8988T (cell line): ENCODE measurements around the gene CLIP4.

ENCODE experiments used
- DNase-seq: peaks from one replicate; pipeline ENCODE4 v3.0.0; 2011

Gene CLIP4

GRCh38 chr2:29192526-29192925 lies 77.3 kb downstream of the CLIP4 start:
- DNase-seq: no peak

- DNase-seq: no peak
These were observed 77.9 kb downstream of the CLIP4 start for GRCh38 chr2:29193111-29193510.

GRCh38 chr2:29193681-29194080 lies 78.5 kb downstream of the CLIP4 start:
- DNase-seq: no peak

GRCh38 chr2:29195796-29196195 lies 80.6 kb downstream of the CLIP4 start:
- no peak for DNase-seq

- DNase-seq: no peak
These were observed 81.9 kb downstream of the CLIP4 start for GRCh38 chr2:29196792-29197788.

GRCh38 chr2:29201979-29202378 lies 86.8 kb downstream of the CLIP4 start:
- DNase-seq: no peak

- no peak for DNase-seq
These were observed 87.7 kb downstream of the CLIP4 start for GRCh38 chr2:29202819-29203495.

- no peak for DNase-seq
These were observed 91.7 kb downstream of the CLIP4 start for GRCh38 chr2:29206941-29207340.

- no peak for DNase-seq
These were observed 92.3 kb downstream of the CLIP4 start for GRCh38 chr2:29207352-29208148.

- no peak for DNase-seq
These were observed 94.3 kb downstream of the CLIP4 start for GRCh38 chr2:29209551-29209950.

- no peak for DNase-seq
These were observed 96.8 kb downstream of the CLIP4 start for GRCh38 chr2:29212009-29212408.

- DNase-seq: no peak
These were observed 98.7 kb downstream of the CLIP4 start for GRCh38 chr2:29213888-29214291.

- no peak for DNase-seq
These were observed 99.9 kb downstream of the CLIP4 start for GRCh38 chr2:29215073-29215472.

GRCh38 chr2:29215739-29216608 lies 100.8 kb downstream of the CLIP4 start:
- no peak for DNase-seq

GRCh38 chr2:29216609-29216909 lies 101.3 kb downstream of the CLIP4 start:
- DNase-seq: no peak

- no peak for DNase-seq
These were observed 102.9 kb downstream of the CLIP4 start for GRCh38 chr2:29218071-29218470.

- DNase-seq: no peak
These were observed 103.4 kb downstream of the CLIP4 start for GRCh38 chr2:29218550-29219125.

GRCh38 chr2:29219374-29219773 lies 104.2 kb downstream of the CLIP4 start:
- no peak for DNase-seq

GRCh38 chr2:29220506-29221270 lies 105.5 kb downstream of the CLIP4 start:
- DNase-seq: no peak

- DNase-seq: no peak
These were observed 107.4 kb downstream of the CLIP4 start for GRCh38 chr2:29222381-29223179.
